Transverse colon (tissue), 4 donors: Measurements from ENCODE around the gene C22orf31. TPM values are rescaled to one million over a fixed set of nuclear protein-coding genes. Genes with fewer than 3 reads are reported as not detected.

Experiments used
- DNase-seq: peaks from one replicate; pipeline ENCODE4 v3.0.0-alpha.2; 2019
- H3K27ac ChIP-seq, 4 donors: fragments of 200-600 bp; sonication (generic); 2 replicates each; pipeline ENCODE4 v1.5.1; 2016 to 2018; ENCODE audit warnings: inconsistent platforms in 4 of 4
- H3K27me3 ChIP-seq: fragments of 200-600 bp; sonication (generic); 2 replicates; pipeline ENCODE4 v1.5.1; 2017; ENCODE audit warnings: inconsistent platforms
- H3K36me3 ChIP-seq, 4 donors: fragments of 200-600 bp; sonication (generic); 2 replicates each; pipeline ENCODE4 v1.5.1; 2017 to 2019; ENCODE audit warnings: inconsistent platforms in 4 of 4
- H3K4me1 ChIP-seq, 4 donors: fragments of 200-600 bp; sonication (generic); 2 replicates each; pipeline ENCODE4 v1.5.1; 2017 to 2020; ENCODE audit warnings: inconsistent platforms in 4 of 4
- H3K4me3 ChIP-seq, 4 donors: fragments of 200-600 bp; sonication (generic); 1 replicate in 1 of 4; 2 replicates in 3 of 4; pipeline versions ENCODE4 v1.5.1 to v1.6.1; 2017 to 2019; ENCODE audit warnings: inconsistent platforms in 4 of 4
- H3K9me3 ChIP-seq, 2 donors: fragments of 200-600 bp; sonication (generic); 2 replicates each; pipeline ENCODE4 v1.5.1; 2017 to 2019; ENCODE audit warnings: inconsistent platforms in 2 of 2
- EP300 ChIP-seq: sonication (generic); formaldehyde crosslinking; IDR thresholded peaks from one replicate; pipeline ENCODE4 v1.6.1; 2017; ENCODE audit warnings: antibody characterized with exemption, low read depth
- POLR2A ChIP-seq: fragments of 450-650 bp; IDR thresholded peaks from one replicate; pipeline ENCODE4 v1.6.1; 2016; ENCODE audit warnings: antibody characterized with exemption, mild to moderate bottlenecking, moderate library complexity
- POLR2AphosphoS5 ChIP-seq, 3 donors: sonication (generic); formaldehyde crosslinking; IDR thresholded peaks; one replicate each; pipeline ENCODE4 v1.6.1; 2016; ENCODE audit warnings: antibody characterized with exemption in 3 of 3
- WGBS, 2 donors: methylation state at CpG; one replicate each; pipeline ENCODE4 v1.1.5; 2018; ENCODE audit warnings: low coverage in 1 of 2; 5-methylcytosine and 5-hydroxymethylcytosine counted together
- in situ Hi-C, 4 donors: fragments of 200-750 bp; cut with MboI; loops; one replicate each; pipeline versions ENCODE4 v1.15.0 to v1.15.1; 2017; ENCODE audit warnings: low sequenced_read_pairs in 3 of 4, low pct_ligation_motif_present in 1 of 4, low pct_unique_long_range_greater_than_20kb in 1 of 4
- intact Hi-C: fragments of 100-400 bp; cut with DNase I; formaldehyde crosslinking; loops from one replicate; pipeline ENCODE4 v1.15.1; 2023; ENCODE audit warnings: low total_unique reads
- total RNA-seq, 4 donors: library from RNA; depleted of rRNA; stranded (reverse); fragments of >200 nt; gene quantifications; one replicate each; pipeline ENCODE4 v1.1.0, GENCODE V29; 2016
- TF ChIP-seq, protein P1 (sequence below), 5 experiments: fragments of 200-600 bp in 3 of 5; fragments of 450-650 bp in 2 of 5; sonication (generic) in 3 of 5; IDR thresholded peaks; 1 replicate in 2 of 5; 2 replicates in 3 of 5; pipeline ENCODE4 v1.5.1; 2016 to 2017; ENCODE audit warnings: antibody characterized with exemption in 5 of 5, inconsistent platforms in 3 of 5, mild to moderate bottlenecking in 2 of 5, moderate library complexity in 1 of 5

The C22orf31 gene
- total RNA-seq, 4 donors from 2014 or later = not detected

DNA sequence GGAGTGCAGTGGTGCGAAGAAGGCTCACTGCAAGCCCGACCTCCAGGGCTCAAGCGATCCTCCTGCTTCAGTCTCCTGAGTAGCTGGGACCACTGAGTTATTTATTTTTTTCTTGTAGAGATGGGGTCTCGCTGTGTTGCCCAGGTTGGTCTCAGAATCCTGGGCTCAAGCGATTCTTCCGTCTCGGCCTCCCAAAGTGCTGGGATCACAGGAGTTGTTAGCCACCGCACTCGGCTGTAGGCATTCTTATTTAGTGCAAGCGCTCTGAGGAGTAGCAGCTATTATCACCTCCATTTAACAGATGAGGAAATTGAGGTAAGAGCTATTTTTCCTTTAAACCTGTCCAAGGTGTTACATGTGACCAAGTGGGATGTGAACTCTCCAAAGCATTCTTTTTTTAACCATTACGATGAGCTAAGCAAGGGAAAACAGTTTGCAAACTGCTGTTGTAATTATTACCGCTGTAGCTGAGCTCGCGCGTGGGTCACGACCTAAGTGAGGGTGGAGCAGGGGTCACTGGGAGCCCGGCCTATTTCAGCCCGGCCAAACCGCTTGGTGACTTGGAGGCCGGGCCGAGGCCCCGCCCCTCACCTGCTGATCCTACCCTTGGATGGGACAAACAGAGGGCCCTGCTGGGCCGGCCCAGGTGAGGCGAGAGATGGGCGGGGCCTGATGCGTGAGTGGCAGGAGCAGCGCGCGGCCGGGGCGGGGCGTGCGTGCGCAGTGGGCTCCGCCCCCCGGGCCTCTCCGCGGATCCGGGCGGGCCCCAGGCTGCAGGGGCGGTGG is 10.8 kb upstream of the C22orf31 start:
- Histone ChIP-seq H3K4me1 (peaks cover 10 to 49% (median 33%) of the 10 kb centered on the region in 4 donors), H3K27ac (peak overlapping the region; percentile 24 to 78 (median 67)), H3K36me3 (no peaks in the 10 kb centered on the region), H3K9me3 (no peaks in the 10 kb centered on the region), H3K4me3 (peak overlapping the region in 3 of 4 donors; percentile 34 to 85 (median 78)), H3K27me3 (no peaks in the 10 kb centered on the region)
- DNase-seq = peak; percentile 97
- in situ Hi-C loops = no loop called here
- 31 to 79% methylated on average over 8 to 34 of the region's 41 CpGs for WGBS, 2 donors
- TF ChIP-seq POLR2AphosphoS5 (IDR thresholded peaks at IDR 0.05) = no peak
- no peak for TF ChIP-seq POLR2A
- TF ChIP-seq, protein P1, sequence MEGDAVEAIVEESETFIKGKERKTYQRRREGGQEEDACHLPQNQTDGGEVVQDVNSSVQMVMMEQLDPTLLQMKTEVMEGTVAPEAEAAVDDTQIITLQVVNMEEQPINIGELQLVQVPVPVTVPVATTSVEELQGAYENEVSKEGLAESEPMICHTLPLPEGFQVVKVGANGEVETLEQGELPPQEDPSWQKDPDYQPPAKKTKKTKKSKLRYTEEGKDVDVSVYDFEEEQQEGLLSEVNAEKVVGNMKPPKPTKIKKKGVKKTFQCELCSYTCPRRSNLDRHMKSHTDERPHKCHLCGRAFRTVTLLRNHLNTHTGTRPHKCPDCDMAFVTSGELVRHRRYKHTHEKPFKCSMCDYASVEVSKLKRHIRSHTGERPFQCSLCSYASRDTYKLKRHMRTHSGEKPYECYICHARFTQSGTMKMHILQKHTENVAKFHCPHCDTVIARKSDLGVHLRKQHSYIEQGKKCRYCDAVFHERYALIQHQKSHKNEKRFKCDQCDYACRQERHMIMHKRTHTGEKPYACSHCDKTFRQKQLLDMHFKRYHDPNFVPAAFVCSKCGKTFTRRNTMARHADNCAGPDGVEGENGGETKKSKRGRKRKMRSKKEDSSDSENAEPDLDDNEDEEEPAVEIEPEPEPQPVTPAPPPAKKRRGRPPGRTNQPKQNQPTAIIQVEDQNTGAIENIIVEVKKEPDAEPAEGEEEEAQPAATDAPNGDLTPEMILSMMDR (IDR thresholded peaks at IDR 0.05) = no peak
- no peak for TF ChIP-seq EP300
- intact Hi-C loops = no loop called here

DNA sequence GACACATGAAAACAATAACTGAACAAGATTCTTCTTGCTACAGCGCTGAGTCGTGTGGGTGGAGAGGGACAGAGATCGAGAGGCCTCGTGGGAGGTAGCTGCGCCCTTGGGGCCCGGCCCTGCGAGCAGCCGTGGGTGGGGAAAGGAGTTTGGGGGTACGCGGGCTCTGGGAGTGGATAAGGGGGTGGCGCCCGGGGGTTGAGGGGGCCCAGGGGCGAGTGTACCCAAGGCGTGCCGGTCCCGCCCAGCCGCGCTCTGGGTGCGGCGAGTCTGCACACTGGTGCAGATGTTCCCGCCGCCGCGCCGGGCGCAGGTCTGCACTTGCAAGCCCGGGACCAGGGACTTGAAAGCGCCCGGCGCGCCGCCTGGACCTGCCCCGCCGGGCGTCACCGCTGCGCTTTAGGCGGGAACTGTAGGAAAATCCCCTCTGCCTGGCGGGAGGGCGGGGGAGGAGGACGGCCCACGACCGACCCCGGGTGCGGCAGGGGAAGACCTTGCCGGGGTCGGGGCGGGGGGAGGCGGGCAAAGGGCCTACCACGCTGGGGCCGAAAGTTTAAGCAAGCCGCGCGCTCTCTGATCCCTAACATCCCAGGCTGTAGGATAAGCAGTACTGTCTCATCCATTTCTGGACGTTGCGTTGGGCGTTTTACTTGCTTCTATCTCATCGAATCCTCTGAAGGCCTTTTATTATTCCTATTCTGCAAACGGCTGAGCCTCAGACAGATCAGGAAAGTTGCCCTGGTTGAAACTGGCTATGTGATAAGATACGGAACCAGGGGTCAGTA is 9.8 kb upstream of the C22orf31 start:
- peak overlapping the region; percentile 9 to 85 (median 56) for H3K4me3 ChIP-seq
- no peak for TF ChIP-seq EP300
- peak; percentile 50 for TF ChIP-seq POLR2A
- TF ChIP-seq, protein P1 (IDR thresholded peaks at IDR 0.05) = no peak
- peak in 1 of 3 donors; percentile 27 for TF ChIP-seq POLR2AphosphoS5 (IDR thresholded peaks at IDR 0.05)
- intact Hi-C loops = no loop called here

GRCh38 chr22:29070490-29070889 is 8.9 kb upstream of the C22orf31 start:
- in situ Hi-C loops (no loop called here), intact Hi-C loops (no loop called here)
- no peaks in the 10 kb centered on the region for H3K36me3 ChIP-seq
- H3K9me3 ChIP-seq = no peaks in the 10 kb centered on the region
- no peak for DNase-seq
- no peaks in the 10 kb centered on the region for H3K27me3 ChIP-seq
- TF ChIP-seq, protein P1 (IDR thresholded peaks at IDR 0.05) = no peak
- TF ChIP-seq POLR2A (no peak), POLR2AphosphoS5 (IDR thresholded peaks at IDR 0.05) (no peak), EP300 (no peak)
- 87 to 95% methylated on average over 4 of the region's 4 CpGs for WGBS, 2 donors
- peaks cover 10 to 44% (median 33%) of the 10 kb centered on the region in 4 donors for H3K4me1 ChIP-seq
- H3K27ac ChIP-seq = peak overlapping the region in 1 of 4 donors; percentile 78
- H3K4me3 ChIP-seq = no peak overlapping the region

More for the DNA sequence above, 9.8 kb upstream of the C22orf31 start:
- Histone ChIP-seq H3K27ac (peak overlapping the region; percentile 24 to 78 (median 67)), H3K4me1 (peaks cover 10 to 49% (median 33%) of the 10 kb centered on the region in 4 donors), H3K36me3 (no peaks in the 10 kb centered on the region), H3K27me3 (no peaks in the 10 kb centered on the region), H3K9me3 (no peaks in the 10 kb centered on the region)
- peak; percentile 75 for DNase-seq
- in situ Hi-C loops = no loop called here
- WGBS, 2 donors = 7 to 20% methylated on average over 1 to 16 of the region's 60 CpGs

DNA sequence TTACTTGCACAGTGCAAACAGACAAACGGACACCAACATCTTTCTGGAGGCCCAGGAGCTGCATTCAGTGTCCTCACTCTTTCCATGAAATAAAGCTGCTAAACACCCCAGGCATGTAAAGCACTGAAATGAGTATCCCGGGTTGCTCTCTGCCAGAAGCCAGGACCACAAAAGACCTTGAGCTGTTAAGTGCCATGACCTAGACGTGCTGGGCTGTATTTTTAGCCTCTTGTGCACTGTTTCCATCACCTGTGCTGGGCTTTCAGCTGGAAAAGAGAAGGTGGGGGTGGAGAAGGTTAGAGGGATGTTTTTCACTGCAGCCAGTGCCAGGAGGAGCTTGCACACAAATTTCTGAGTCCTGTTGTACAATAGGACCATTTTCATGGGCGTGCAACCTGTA is 7.8 kb upstream of the C22orf31 start:
- 64 to 72% methylated on average over 2 to 4 of the region's 4 CpGs for WGBS, 2 donors
- intact Hi-C loops (no loop called here), in situ Hi-C loops (no loop called here)
- no peak for DNase-seq
- no peaks in the 10 kb centered on the region for H3K27me3 ChIP-seq
- H3K36me3 ChIP-seq = no peaks in the 10 kb centered on the region
- no peak overlapping the region for H3K4me3 ChIP-seq
- H3K9me3 ChIP-seq = no peaks in the 10 kb centered on the region
- no peak overlapping the region for H3K27ac ChIP-seq
- peaks cover 10 to 37% (median 31%) of the 10 kb centered on the region in 4 donors for H3K4me1 ChIP-seq
- TF ChIP-seq EP300 (no peak), POLR2A (no peak), POLR2AphosphoS5 (IDR thresholded peaks at IDR 0.05) (no peak)
- TF ChIP-seq, protein P1 (IDR thresholded peaks at IDR 0.05) = no peak
